ENCODE data around the gene IL19. TPM values are rescaled to one million over a fixed set of nuclear protein-coding genes. Genes with fewer than 3 reads are reported as not detected.

The IL19 gene
- total and polyA plus RNA-seq, 9 of the 15 experiments (the other 6 are each of a cell fraction or from before 2014, with no cell fraction given), result not detected

DNA sequence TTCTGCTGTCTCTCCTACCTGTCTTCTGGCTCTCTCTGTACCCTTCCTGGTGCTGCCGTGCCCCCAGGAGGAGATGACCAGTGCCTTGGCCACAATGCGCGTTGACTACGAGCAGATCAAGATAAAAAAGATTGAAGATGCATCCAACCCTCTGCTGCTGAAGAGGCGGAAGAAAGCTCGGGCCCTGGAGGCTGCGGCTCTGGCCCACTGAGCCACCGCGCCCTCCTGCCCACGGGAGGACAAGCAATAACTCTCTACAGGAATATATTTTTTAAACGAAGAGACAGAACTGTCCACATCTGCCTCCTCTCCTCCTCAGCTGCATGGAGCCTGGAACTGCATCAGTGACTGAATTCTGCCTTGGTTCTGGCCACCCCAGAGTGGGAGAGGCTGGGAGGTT is 38.1 kb upstream of the IL19 start (continued):
- TF ChIP-seq, protein P1, sequence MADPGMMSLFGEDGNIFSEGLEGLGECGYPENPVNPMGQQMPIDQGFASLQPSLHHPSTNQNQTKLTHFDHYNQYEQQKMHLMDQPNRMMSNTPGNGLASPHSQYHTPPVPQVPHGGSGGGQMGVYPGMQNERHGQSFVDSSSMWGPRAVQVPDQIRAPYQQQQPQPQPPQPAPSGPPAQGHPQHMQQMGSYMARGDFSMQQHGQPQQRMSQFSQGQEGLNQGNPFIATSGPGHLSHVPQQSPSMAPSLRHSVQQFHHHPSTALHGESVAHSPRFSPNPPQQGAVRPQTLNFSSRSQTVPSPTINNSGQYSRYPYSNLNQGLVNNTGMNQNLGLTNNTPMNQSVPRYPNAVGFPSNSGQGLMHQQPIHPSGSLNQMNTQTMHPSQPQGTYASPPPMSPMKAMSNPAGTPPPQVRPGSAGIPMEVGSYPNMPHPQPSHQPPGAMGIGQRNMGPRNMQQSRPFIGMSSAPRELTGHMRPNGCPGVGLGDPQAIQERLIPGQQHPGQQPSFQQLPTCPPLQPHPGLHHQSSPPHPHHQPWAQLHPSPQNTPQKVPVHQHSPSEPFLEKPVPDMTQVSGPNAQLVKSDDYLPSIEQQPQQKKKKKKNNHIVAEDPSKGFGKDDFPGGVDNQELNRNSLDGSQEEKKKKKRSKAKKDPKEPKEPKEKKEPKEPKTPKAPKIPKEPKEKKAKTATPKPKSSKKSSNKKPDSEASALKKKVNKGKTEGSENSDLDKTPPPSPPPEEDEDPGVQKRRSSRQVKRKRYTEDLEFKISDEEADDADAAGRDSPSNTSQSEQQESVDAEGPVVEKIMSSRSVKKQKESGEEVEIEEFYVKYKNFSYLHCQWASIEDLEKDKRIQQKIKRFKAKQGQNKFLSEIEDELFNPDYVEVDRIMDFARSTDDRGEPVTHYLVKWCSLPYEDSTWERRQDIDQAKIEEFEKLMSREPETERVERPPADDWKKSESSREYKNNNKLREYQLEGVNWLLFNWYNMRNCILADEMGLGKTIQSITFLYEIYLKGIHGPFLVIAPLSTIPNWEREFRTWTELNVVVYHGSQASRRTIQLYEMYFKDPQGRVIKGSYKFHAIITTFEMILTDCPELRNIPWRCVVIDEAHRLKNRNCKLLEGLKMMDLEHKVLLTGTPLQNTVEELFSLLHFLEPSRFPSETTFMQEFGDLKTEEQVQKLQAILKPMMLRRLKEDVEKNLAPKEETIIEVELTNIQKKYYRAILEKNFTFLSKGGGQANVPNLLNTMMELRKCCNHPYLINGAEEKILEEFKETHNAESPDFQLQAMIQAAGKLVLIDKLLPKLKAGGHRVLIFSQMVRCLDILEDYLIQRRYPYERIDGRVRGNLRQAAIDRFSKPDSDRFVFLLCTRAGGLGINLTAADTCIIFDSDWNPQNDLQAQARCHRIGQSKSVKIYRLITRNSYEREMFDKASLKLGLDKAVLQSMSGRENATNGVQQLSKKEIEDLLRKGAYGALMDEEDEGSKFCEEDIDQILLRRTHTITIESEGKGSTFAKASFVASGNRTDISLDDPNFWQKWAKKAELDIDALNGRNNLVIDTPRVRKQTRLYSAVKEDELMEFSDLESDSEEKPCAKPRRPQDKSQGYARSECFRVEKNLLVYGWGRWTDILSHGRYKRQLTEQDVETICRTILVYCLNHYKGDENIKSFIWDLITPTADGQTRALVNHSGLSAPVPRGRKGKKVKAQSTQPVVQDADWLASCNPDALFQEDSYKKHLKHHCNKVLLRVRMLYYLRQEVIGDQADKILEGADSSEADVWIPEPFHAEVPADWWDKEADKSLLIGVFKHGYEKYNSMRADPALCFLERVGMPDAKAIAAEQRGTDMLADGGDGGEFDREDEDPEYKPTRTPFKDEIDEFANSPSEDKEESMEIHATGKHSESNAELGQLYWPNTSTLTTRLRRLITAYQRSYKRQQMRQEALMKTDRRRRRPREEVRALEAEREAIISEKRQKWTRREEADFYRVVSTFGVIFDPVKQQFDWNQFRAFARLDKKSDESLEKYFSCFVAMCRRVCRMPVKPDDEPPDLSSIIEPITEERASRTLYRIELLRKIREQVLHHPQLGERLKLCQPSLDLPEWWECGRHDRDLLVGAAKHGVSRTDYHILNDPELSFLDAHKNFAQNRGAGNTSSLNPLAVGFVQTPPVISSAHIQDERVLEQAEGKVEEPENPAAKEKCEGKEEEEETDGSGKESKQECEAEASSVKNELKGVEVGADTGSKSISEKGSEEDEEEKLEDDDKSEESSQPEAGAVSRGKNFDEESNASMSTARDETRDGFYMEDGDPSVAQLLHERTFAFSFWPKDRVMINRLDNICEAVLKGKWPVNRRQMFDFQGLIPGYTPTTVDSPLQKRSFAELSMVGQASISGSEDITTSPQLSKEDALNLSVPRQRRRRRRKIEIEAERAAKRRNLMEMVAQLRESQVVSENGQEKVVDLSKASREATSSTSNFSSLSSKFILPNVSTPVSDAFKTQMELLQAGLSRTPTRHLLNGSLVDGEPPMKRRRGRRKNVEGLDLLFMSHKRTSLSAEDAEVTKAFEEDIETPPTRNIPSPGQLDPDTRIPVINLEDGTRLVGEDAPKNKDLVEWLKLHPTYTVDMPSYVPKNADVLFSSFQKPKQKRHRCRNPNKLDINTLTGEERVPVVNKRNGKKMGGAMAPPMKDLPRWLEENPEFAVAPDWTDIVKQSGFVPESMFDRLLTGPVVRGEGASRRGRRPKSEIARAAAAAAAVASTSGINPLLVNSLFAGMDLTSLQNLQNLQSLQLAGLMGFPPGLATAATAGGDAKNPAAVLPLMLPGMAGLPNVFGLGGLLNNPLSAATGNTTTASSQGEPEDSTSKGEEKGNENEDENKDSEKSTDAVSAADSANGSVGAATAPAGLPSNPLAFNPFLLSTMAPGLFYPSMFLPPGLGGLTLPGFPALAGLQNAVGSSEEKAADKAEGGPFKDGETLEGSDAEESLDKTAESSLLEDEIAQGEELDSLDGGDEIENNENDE (IDR thresholded peaks at IDR 0.05; ENCODE audit: low read depth, low read length), result no peak

Measured in K562 (cell line).